Stomach (tissue), 4 donors: Measurements from ENCODE around the gene LENEP.

ENCODE experiments used
- POLR2A ChIP-seq, 4 donors: fragments of 450-650 bp; IDR thresholded peaks; one replicate each; pipeline ENCODE4 v1.6.1; 2016; ENCODE audit warnings: antibody characterized with exemption in 4 of 4, control low read depth in 2 of 4, mild to moderate bottlenecking in 1 of 4, moderate library complexity in 1 of 4
- TF ChIP-seq, protein P1 (sequence below), 7 experiments: fragments of 450-650 bp in 4 of 7; fragments of 200-600 bp in 3 of 7; sonication (generic) in 3 of 7; IDR thresholded peaks; one replicate each; pipeline ENCODE4 v1.5.1; 2016 to 2019; ENCODE audit warnings: antibody characterized with exemption in 7 of 7, control low read depth in 2 of 7, mild to moderate bottlenecking in 1 of 7

DNA sequence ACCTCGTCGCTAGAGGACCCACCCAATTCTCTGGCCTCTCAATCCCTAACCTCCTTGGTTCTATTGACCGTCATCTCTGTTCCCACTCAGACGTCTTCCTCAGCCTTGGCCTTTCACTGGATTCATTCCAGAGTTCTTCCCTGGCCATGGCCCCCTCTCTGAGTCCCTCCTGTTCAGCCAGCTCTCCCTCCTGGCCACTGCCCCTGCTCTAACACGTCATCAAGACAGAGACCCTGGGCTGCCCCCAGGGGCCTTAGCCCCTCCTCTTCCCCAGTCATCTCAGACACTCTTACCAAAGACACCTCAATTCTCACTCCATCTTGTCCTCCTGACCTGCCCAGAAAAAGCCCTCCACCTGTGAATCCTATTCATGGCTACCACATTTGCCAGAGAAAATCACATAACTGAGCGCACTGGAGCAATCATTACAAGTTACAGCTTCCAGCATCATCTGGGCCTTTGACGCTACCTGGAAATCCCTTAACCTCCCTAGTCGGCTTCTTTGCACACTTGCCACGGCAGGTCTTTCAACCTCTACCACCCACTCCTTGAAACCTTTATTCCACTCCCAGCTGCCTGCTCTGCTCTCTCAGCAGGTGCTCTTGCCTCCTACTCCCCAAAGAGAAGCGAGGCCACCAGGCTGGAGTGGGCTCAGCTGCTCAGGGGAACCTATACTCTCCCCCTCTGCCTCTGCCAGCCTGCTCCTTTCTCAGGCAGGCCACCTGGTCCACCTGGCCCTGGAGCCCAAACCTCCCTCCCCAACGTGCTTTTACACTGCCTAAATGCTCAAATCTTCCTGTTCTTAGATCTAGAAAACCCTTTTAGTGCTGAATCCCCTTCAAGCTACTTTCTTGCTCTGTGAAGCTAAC is 26.2 kb downstream of the LENEP start:
- TF ChIP-seq, protein P1, sequence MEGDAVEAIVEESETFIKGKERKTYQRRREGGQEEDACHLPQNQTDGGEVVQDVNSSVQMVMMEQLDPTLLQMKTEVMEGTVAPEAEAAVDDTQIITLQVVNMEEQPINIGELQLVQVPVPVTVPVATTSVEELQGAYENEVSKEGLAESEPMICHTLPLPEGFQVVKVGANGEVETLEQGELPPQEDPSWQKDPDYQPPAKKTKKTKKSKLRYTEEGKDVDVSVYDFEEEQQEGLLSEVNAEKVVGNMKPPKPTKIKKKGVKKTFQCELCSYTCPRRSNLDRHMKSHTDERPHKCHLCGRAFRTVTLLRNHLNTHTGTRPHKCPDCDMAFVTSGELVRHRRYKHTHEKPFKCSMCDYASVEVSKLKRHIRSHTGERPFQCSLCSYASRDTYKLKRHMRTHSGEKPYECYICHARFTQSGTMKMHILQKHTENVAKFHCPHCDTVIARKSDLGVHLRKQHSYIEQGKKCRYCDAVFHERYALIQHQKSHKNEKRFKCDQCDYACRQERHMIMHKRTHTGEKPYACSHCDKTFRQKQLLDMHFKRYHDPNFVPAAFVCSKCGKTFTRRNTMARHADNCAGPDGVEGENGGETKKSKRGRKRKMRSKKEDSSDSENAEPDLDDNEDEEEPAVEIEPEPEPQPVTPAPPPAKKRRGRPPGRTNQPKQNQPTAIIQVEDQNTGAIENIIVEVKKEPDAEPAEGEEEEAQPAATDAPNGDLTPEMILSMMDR (IDR thresholded peaks at IDR 0.05): no peak
- TF ChIP-seq POLR2A (IDR thresholded peaks at IDR 0.05): no peak
